ENCODE results near the gene RPL34.

Gene RPL34

GRCh38 chr4:108612365-108612764 lies 8.0 kb upstream of the RPL34 start:
- peaks cover 21% of the 10 kb centered on the region for H3K36me3 Mint-ChIP-seq
- H3K4me3 Mint-ChIP-seq: peak overlapping the region; percentile 6
- H3K4me1 Mint-ChIP-seq: peaks cover 18% of the 10 kb centered on the region
- no peaks in the 10 kb centered on the region for H3K27me3 Mint-ChIP-seq
- H3K9me3 Mint-ChIP-seq: no peaks in the 10 kb centered on the region
- no peak overlapping the region for H3K27ac Mint-ChIP-seq

- Mint-ChIP-seq H3K4me3 (peak overlapping the region; percentile 97), H3K27ac (peak overlapping the region; percentile 97), H3K9me3 (no peaks in the 10 kb centered on the region), H3K36me3 (peaks cover 35% of the 10 kb centered on the region), H3K4me1 (peaks cover 40% of the 10 kb centered on the region), H3K27me3 (no peaks in the 10 kb centered on the region)
Observed at GRCh38 chr4:108619372-108620100, 840 bp upstream of the RPL34 start.

DNA sequence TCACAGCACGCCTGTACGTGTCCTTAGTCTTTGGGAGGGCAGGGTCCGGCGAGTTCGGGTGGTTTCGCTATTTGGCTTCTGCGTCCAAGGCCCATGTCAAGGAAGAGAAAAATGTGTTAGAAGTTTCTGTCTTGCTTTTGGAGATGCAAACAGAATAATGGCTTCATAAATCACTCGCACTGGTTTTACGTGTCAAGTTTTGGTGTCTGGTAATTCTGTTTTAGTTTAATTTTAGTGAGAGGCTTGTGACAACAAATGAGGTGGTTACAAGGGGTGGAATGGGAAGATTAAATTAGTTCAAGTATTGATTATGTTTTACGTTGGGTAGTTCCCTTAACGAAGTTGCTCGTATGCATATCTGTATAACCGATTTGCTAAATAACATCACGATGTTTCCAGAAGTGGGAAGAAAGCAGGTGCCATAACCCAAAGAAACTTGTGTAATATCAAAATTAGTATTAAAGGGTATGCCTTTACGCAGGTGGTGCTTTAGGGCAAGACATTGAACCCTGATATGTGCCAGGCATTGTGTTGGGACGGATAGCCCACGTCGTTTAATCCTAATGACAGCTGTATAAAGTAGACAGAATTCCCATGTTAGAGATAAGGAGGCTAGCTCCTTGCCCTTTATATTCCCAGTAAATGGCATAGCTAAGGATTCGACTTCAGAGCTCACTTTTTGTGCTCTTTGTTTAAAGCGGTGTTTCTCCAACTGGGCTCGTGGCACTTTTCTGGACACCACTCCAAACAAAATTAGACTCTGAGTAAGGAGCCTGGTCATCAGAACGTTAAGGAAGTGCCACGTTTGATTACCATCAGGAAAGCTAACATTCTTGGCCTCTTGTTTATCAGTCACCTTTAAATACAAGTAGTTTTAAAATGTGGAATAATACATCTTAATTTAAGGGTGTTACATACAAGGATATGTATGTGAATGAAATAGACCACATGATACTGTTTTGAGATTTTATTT lies 843 bp downstream of the RPL34 start:
- peaks cover 37% of the 10 kb centered on the region for H3K36me3 Mint-ChIP-seq
- peak overlapping the region; percentile 97 for H3K4me3 Mint-ChIP-seq
- H3K27ac Mint-ChIP-seq: peak overlapping the region; percentile 97
- no peaks in the 10 kb centered on the region for H3K9me3 Mint-ChIP-seq
- no peaks in the 10 kb centered on the region for H3K27me3 Mint-ChIP-seq
- H3K4me1 Mint-ChIP-seq: peaks cover 53% of the 10 kb centered on the region

GRCh38 chr4:108622022-108622421 lies 1.6 kb downstream of the RPL34 start:
- Mint-ChIP-seq H3K36me3 (peaks cover 40% of the 10 kb centered on the region), H3K27ac (peak overlapping the region; percentile 85), H3K4me1 (peaks cover 53% of the 10 kb centered on the region), H3K4me3 (peak overlapping the region; percentile 97), H3K9me3 (no peaks in the 10 kb centered on the region), H3K27me3 (no peaks in the 10 kb centered on the region)

DNA sequence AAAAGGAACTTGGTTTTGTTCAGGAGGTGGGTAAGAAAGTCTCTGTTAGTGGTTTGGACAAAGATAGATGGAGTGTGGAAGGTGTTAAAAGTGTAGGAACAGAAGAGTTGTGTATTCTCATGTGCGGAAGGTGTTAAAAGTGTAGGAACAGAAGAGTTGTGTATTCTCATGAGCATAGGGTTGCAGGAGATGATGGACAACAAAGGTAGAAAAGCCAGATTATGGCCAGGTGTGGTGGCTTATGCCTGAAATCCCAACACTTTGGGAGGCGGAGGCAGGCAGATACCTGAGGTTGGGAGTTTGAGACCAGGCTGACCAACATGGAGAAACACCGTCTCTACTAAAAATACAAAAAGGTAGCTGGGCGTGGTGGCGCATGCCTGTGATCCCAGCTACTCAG lies 2.5 kb downstream of the RPL34 start:
- Mint-ChIP-seq H3K9me3 (no peaks in the 10 kb centered on the region), H3K36me3 (peaks cover 40% of the 10 kb centered on the region), H3K4me1 (peaks cover 53% of the 10 kb centered on the region), H3K4me3 (peak overlapping the region; percentile 97), H3K27me3 (no peaks in the 10 kb centered on the region), H3K27ac (peak overlapping the region; percentile 85)

- H3K36me3 Mint-ChIP-seq: peaks cover 43% of the 10 kb centered on the region
- H3K9me3 Mint-ChIP-seq: no peaks in the 10 kb centered on the region
- H3K4me3 Mint-ChIP-seq: peak overlapping the region; percentile 97
- H3K27me3 Mint-ChIP-seq: no peaks in the 10 kb centered on the region
- H3K27ac Mint-ChIP-seq: peak overlapping the region; percentile 85
- peaks cover 44% of the 10 kb centered on the region for H3K4me1 Mint-ChIP-seq
Observed at GRCh38 chr4:108624263-108625056, 4.1 kb downstream of the RPL34 start.

- H3K27ac Mint-ChIP-seq: no peak overlapping the region
- H3K4me1 Mint-ChIP-seq: peaks cover 35% of the 10 kb centered on the region
- H3K36me3 Mint-ChIP-seq: peaks cover 48% of the 10 kb centered on the region
- H3K27me3 Mint-ChIP-seq: no peaks in the 10 kb centered on the region
- H3K9me3 Mint-ChIP-seq: no peaks in the 10 kb centered on the region
- H3K4me3 Mint-ChIP-seq: no peak overlapping the region
Observed at GRCh38 chr4:108626056-108626455, 5.7 kb downstream of the RPL34 start.

GRCh38 chr4:108628411-108628810 lies 8.0 kb downstream of the RPL34 start:
- Mint-ChIP-seq H3K4me3 (no peak overlapping the region), H3K27ac (no peak overlapping the region)

DNA sequence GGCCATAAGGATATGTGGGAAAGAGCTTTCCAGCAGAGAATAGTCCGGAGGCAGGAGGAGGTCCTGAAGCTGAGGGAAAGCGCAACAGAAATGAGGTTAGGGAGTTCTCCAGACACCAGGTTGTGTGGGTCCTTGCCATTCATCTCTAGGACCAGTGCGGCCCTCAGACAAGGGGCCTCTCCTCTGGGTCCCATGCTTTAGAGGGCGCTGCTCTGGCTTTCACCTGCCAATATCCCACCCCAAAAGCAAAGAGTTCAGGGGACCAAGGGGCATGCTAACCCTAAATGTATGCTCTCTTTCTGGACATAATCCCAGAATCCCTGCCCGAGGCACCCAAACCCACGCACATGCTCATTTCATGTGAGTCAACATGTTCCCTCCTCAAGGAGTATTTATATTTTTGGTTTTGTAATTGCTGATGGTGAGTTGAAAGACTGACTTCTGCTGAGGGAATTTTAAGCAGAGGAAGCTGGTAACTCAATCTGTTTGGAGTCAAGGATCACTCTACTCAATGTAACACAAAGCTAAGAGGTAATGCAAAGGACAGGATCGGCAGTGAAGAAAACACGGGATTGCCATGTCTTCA lies 14.8 kb downstream of the RPL34 start:
- no peaks in the 10 kb centered on the region for H3K9me3 Mint-ChIP-seq

More at GRCh38 chr4:108628411-108628810, 8.0 kb downstream of the RPL34 start:
- peaks cover 41% of the 10 kb centered on the region for H3K36me3 Mint-ChIP-seq
- no peaks in the 10 kb centered on the region for H3K9me3 Mint-ChIP-seq
- peaks cover 24% of the 10 kb centered on the region for H3K4me1 Mint-ChIP-seq
- no peaks in the 10 kb centered on the region for H3K27me3 Mint-ChIP-seq

GRCh38 chr4:108636246-108636645 lies 15.9 kb downstream of the RPL34 start:
- H3K4me1 Mint-ChIP-seq: no peaks in the 10 kb centered on the region
- no peaks in the 10 kb centered on the region for H3K27me3 Mint-ChIP-seq
- no peak overlapping the region for H3K4me3 Mint-ChIP-seq
- peaks cover 15% of the 10 kb centered on the region for H3K36me3 Mint-ChIP-seq
- no peak overlapping the region for H3K27ac Mint-ChIP-seq
- H3K9me3 Mint-ChIP-seq: no peaks in the 10 kb centered on the region

More for the DNA sequence above, 14.8 kb downstream of the RPL34 start:
- Mint-ChIP-seq H3K4me1 (no peaks in the 10 kb centered on the region), H3K27me3 (no peaks in the 10 kb centered on the region), H3K36me3 (peaks cover 14% of the 10 kb centered on the region), H3K4me3 (no peak overlapping the region), H3K27ac (no peak overlapping the region)

GRCh38 chr4:108637856-108638255 lies 17.5 kb downstream of the RPL34 start:
- Mint-ChIP-seq H3K4me1 (peaks cover 6% of the 10 kb centered on the region), H3K4me3 (no peak overlapping the region), H3K9me3 (no peaks in the 10 kb centered on the region), H3K27ac (no peak overlapping the region), H3K36me3 (peaks cover 10% of the 10 kb centered on the region), H3K27me3 (no peaks in the 10 kb centered on the region)

DNA sequence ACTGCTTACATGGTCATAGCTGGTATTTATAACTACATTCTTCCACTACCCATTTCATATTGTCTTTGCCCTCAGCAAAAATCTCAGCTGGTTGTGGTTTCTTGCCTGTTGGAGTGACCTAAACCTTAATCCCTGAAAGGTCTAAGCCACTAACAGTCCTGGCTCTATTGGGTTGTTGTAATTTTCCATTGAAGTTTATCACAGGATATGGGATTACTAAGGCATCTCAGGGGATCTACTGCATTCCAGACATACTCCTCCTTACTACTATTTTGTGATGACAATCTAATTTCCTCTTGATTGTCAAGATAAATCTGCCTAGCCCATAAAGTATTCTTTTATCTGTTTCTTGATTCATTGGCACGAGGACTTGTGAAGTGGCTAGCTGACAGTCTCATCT lies 23.9 kb downstream of the RPL34 start:
- H3K4me3 Mint-ChIP-seq: no peak overlapping the region
- H3K36me3 Mint-ChIP-seq: peaks cover 5% of the 10 kb centered on the region
- H3K27me3 Mint-ChIP-seq: no peaks in the 10 kb centered on the region
- no peaks in the 10 kb centered on the region for H3K9me3 Mint-ChIP-seq
- peaks cover 17% of the 10 kb centered on the region for H3K4me1 Mint-ChIP-seq
- no peak overlapping the region for H3K27ac Mint-ChIP-seq

DNA sequence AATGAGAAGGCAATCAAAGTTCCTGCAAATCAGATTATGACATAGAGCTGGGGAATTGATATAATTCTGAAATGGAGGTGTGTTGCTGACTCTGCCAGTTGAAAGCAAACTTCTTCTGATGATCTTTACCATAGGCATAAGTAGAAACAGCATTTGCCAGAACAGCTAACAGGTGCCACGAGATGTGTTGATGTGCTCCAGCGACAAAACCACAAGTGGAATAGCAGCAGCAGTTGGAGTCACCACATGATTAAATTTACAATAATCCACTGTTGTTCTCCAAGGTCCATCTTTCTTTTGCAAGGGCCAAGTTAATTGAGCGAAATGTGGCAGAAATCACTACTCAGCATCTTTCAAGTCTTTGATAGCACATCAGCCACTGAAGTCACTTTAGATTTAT lies 26.3 kb downstream of the RPL34 start:
- peaks cover 5% of the 10 kb centered on the region for H3K36me3 Mint-ChIP-seq
- H3K27ac Mint-ChIP-seq: no peak overlapping the region
- no peaks in the 10 kb centered on the region for H3K27me3 Mint-ChIP-seq
- no peak overlapping the region for H3K4me3 Mint-ChIP-seq
- peaks cover 32% of the 10 kb centered on the region for H3K4me1 Mint-ChIP-seq
- H3K9me3 Mint-ChIP-seq: no peaks in the 10 kb centered on the region

- H3K4me1 Mint-ChIP-seq: peaks cover 45% of the 10 kb centered on the region
- H3K9me3 Mint-ChIP-seq: no peaks in the 10 kb centered on the region
- peak overlapping the region; percentile 99 for H3K27ac Mint-ChIP-seq
- H3K4me3 Mint-ChIP-seq: peak overlapping the region; percentile 100
- peaks cover 17% of the 10 kb centered on the region for H3K36me3 Mint-ChIP-seq
- H3K27me3 Mint-ChIP-seq: no peaks in the 10 kb centered on the region
Observed at GRCh38 chr4:108649863-108650211, 29.5 kb downstream of the RPL34 start.

Data from activated naive CD4-positive, alpha-beta T cell treated with anti-CD3 and anti-CD28 coated beads, Interleukin-2, amount 50 U/mL, for 24 hours (primary cell).